ENCODE results near the gene PRPF40B.

DNA sequence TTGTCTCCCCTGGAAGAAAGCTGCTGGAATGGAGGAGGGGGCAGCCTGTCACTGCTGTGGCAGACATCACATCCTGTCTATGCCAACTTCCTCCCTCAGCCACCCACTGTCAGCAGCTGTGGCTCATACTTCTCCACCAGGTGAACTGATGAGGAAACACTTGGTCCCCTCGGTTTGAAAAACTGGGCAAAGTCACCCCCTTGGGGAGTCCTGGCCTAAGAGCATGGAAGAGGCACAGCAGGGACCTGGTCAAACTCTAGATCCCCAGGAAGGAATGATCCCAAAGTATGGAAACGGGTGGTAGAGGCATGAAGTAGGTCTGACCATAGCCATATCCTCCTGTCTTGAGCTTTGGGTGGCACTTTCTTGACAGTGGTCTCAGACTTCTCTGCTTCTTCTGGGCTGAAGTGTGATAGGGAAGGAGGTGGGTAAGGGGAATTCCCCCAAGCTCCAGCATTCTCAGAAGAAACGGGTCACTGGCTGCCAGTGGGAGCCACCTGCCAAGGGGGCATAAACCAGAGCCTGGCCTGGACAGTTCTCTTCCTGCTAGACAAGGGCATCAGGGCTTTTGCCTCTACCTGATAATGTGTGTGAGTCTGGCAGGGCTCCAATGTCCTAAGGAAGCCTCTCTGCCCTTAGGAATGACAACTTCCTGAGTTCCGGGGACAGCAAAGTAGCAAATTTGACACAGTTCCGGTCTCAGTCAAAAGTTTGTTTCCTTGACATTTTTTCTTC lies 47.8 kb downstream of the PRPF40B start:
- TF ChIP-seq, protein P1, sequence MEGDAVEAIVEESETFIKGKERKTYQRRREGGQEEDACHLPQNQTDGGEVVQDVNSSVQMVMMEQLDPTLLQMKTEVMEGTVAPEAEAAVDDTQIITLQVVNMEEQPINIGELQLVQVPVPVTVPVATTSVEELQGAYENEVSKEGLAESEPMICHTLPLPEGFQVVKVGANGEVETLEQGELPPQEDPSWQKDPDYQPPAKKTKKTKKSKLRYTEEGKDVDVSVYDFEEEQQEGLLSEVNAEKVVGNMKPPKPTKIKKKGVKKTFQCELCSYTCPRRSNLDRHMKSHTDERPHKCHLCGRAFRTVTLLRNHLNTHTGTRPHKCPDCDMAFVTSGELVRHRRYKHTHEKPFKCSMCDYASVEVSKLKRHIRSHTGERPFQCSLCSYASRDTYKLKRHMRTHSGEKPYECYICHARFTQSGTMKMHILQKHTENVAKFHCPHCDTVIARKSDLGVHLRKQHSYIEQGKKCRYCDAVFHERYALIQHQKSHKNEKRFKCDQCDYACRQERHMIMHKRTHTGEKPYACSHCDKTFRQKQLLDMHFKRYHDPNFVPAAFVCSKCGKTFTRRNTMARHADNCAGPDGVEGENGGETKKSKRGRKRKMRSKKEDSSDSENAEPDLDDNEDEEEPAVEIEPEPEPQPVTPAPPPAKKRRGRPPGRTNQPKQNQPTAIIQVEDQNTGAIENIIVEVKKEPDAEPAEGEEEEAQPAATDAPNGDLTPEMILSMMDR (IDR thresholded peaks at IDR 0.05; ENCODE audit: low read length): no peak
- TF ChIP-seq EZH2 (optimal IDR thresholded peaks at IDR 0.05; ENCODE audit: low read depth, low read length): no peak
- no peak for TF ChIP-seq EZH2phosphoT487 (IDR thresholded peaks at IDR 0.05; ENCODE audit: low read length)

All from MM.1S (cell line).